ENCODE data around the gene GLP2R.

GLP2R gene

DNA sequence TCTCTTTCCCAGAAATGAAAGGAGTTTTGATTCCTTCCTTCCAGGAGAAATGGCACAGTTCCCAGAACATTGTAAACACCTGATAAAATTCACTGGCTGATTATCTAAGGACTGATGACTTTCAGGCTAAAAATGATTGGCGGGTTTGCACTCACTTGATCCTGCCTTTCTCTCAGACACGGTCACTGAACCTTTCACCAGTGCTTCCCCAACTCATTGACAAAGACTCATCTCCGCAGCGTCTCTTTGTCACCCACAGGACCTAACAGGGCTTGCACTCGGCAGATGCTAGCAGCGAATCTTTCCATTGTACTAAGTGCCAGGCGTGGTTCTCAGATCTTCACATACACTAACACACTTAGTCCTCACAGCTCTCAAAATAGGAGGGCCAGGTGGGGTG, 27.0 kb upstream of the GLP2R start:
- TF ChIP-seq, protein P1, sequence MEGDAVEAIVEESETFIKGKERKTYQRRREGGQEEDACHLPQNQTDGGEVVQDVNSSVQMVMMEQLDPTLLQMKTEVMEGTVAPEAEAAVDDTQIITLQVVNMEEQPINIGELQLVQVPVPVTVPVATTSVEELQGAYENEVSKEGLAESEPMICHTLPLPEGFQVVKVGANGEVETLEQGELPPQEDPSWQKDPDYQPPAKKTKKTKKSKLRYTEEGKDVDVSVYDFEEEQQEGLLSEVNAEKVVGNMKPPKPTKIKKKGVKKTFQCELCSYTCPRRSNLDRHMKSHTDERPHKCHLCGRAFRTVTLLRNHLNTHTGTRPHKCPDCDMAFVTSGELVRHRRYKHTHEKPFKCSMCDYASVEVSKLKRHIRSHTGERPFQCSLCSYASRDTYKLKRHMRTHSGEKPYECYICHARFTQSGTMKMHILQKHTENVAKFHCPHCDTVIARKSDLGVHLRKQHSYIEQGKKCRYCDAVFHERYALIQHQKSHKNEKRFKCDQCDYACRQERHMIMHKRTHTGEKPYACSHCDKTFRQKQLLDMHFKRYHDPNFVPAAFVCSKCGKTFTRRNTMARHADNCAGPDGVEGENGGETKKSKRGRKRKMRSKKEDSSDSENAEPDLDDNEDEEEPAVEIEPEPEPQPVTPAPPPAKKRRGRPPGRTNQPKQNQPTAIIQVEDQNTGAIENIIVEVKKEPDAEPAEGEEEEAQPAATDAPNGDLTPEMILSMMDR (IDR thresholded peaks at IDR 0.05; ENCODE audit: insufficient read depth, low read length), result no peak
- no peak for TF ChIP-seq SPI1 (IDR thresholded peaks at IDR 0.05; ENCODE audit: borderline replicate concordance, low read depth)
- TF ChIP-seq, protein P2, sequence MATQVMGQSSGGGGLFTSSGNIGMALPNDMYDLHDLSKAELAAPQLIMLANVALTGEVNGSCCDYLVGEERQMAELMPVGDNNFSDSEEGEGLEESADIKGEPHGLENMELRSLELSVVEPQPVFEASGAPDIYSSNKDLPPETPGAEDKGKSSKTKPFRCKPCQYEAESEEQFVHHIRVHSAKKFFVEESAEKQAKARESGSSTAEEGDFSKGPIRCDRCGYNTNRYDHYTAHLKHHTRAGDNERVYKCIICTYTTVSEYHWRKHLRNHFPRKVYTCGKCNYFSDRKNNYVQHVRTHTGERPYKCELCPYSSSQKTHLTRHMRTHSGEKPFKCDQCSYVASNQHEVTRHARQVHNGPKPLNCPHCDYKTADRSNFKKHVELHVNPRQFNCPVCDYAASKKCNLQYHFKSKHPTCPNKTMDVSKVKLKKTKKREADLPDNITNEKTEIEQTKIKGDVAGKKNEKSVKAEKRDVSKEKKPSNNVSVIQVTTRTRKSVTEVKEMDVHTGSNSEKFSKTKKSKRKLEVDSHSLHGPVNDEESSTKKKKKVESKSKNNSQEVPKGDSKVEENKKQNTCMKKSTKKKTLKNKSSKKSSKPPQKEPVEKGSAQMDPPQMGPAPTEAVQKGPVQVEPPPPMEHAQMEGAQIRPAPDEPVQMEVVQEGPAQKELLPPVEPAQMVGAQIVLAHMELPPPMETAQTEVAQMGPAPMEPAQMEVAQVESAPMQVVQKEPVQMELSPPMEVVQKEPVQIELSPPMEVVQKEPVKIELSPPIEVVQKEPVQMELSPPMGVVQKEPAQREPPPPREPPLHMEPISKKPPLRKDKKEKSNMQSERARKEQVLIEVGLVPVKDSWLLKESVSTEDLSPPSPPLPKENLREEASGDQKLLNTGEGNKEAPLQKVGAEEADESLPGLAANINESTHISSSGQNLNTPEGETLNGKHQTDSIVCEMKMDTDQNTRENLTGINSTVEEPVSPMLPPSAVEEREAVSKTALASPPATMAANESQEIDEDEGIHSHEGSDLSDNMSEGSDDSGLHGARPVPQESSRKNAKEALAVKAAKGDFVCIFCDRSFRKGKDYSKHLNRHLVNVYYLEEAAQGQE (IDR thresholded peaks at IDR 0.05; ENCODE audit: insufficient replicate concordance, low read depth), result no peak
- no peak for TF ChIP-seq POLR2AphosphoS5 (IDR thresholded peaks at IDR 0.05; ENCODE audit: low read depth)
- no peak for TF ChIP-seq GABPA (IDR thresholded peaks at IDR 0.05; ENCODE audit: low read depth)
- H3K27ac ChIP-seq (replicated peaks), result no peak overlapping the region
- H3K4me3 ChIP-seq (replicated peaks; ENCODE audit: insufficient read depth, low read length), result no peak overlapping the region
- no peaks in the 10 kb centered on the region for H3K27me3 ChIP-seq (ENCODE audit: insufficient read depth, poor library complexity, severe bottlenecking)
- DNase-seq (ENCODE audit: low read depth in 1 of 2, low spot score in 1 of 2), result no peak

GRCh38 chr17:9801505-9801904, 24.2 kb upstream of the GLP2R start:
- Histone ChIP-seq H3K27ac (replicated peaks) (no peak overlapping the region), H3K4me3 (replicated peaks; ENCODE audit: insufficient read depth, low read length) (no peak overlapping the region), H3K27me3 (ENCODE audit: insufficient read depth, poor library complexity, severe bottlenecking) (no peaks in the 10 kb centered on the region)
- TF ChIP-seq, protein P2 (IDR thresholded peaks at IDR 0.05; ENCODE audit: insufficient replicate concordance, low read depth), result no peak
- TF ChIP-seq SPI1 (IDR thresholded peaks at IDR 0.05; ENCODE audit: borderline replicate concordance, low read depth) (no peak), GABPA (IDR thresholded peaks at IDR 0.05; ENCODE audit: low read depth) (no peak), POLR2AphosphoS5 (IDR thresholded peaks at IDR 0.05; ENCODE audit: low read depth) (no peak)
- TF ChIP-seq, protein P1 (IDR thresholded peaks at IDR 0.05; ENCODE audit: insufficient read depth, low read length), result no peak
- DNase-seq (ENCODE audit: low read depth in 1 of 2, low spot score in 1 of 2), result no peak

DNA sequence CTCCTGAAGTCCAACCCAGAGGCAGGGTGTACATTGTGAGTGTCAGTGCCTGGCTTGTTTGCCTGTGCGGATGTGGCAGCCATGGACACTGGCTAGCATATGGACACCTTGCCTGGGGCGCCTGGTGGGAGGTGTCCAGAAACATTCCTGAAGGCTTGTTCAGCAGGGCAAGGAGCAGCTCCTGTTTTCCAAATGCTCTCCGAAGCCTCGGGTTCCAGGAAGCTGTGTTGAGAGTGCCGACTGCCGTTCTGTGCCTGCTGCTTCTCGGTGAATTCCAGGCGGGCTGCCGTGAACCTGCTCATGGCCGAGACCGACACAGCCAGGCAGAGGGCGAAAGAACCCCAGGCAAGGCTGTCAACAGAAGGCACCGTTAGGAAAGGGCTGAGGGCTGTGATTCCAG, 23.4 kb upstream of the GLP2R start:
- Histone ChIP-seq H3K4me3 (replicated peaks; ENCODE audit: insufficient read depth, low read length) (no peak overlapping the region), H3K27ac (replicated peaks) (no peak overlapping the region), H3K27me3 (ENCODE audit: insufficient read depth, poor library complexity, severe bottlenecking) (no peaks in the 10 kb centered on the region)
- DNase-seq (ENCODE audit: low read depth in 1 of 2, low spot score in 1 of 2), result no peak
- TF ChIP-seq, protein P2 (IDR thresholded peaks at IDR 0.05; ENCODE audit: insufficient replicate concordance, low read depth), result no peak
- TF ChIP-seq, protein P1 (IDR thresholded peaks at IDR 0.05; ENCODE audit: insufficient read depth, low read length), result no peak
- no peak for TF ChIP-seq SPI1 (IDR thresholded peaks at IDR 0.05; ENCODE audit: borderline replicate concordance, low read depth)
- no peak for TF ChIP-seq POLR2AphosphoS5 (IDR thresholded peaks at IDR 0.05; ENCODE audit: low read depth)
- TF ChIP-seq GABPA (IDR thresholded peaks at IDR 0.05; ENCODE audit: low read depth), result no peak
